Ishikawa (cell line): ENCODE data around the gene ADD1.

ENCODE experiments used
- CEBPB ChIP-seq: IDR thresholded peaks from 2 replicates; pipeline ENCODE4 v1.6.1; 2012
- CREB1 ChIP-seq: IDR thresholded peaks from 2 replicates; pipeline ENCODE4 v1.6.1; 2012; ENCODE audit warnings: low read depth
- EGR1 ChIP-seq: IDR thresholded peaks from 2 replicates; pipeline ENCODE4 v1.6.1; 2012
- EP300 ChIP-seq: IDR thresholded peaks from 2 replicates; pipeline ENCODE4 v1.6.1; 2012; ENCODE audit warnings: borderline replicate concordance
- FOXM1 ChIP-seq: IDR thresholded peaks from 2 replicates; pipeline ENCODE4 v1.6.1; 2012; ENCODE audit warnings: low read depth, borderline replicate concordance
- MAX ChIP-seq: IDR thresholded peaks from 2 replicates; pipeline ENCODE4 v1.6.1; 2012
- NFIC ChIP-seq: IDR thresholded peaks from 2 replicates; pipeline ENCODE4 v1.6.1; 2012
- RAD21 ChIP-seq: IDR thresholded peaks from 2 replicates; pipeline ENCODE4 v1.6.1; 2012; ENCODE audit warnings: low read depth
- TAF1 ChIP-seq: IDR thresholded peaks from 2 replicates; pipeline ENCODE4 v1.6.1; 2012; ENCODE audit warnings: low read depth, mild to moderate bottlenecking
- TCF12 ChIP-seq: IDR thresholded peaks from 2 replicates; pipeline ENCODE4 v1.6.1; 2012; ENCODE audit warnings: low read depth
- TEAD4 ChIP-seq: IDR thresholded peaks from 2 replicates; pipeline ENCODE4 v1.6.1; 2012
- YY1 ChIP-seq: IDR thresholded peaks from 2 replicates; pipeline ENCODE4 v1.6.1; 2012; ENCODE audit warnings: low read depth
- TF ChIP-seq, protein P1 (sequence below): IDR thresholded peaks from 2 replicates; pipeline ENCODE4 v1.6.1; 2012; ENCODE audit warnings: low read depth, mild to moderate bottlenecking

DNA sequence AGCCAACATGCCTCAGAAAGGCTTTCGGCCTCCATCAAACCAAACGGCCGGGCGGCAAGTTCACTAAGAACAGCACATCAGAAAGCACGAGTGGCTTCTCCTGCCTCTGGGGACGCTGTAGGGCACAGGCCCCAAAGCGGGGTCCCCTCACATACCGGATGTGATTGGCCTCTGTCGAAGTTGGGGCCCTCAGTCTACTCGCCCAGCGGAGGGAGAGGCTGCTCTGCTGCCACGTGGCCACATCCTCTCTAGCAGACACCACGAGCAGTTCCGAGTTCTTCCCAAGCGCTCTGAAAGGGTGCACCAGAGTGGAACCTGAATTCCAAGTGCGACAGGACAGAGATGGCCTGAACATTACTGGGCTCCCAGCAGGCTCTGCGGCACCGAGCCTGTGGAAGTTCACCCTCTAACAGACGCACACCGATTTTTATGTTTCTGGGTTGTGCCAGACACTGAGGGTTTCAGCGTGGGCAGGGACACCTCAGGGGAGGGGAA, 98.4 kb downstream of the ADD1 start:
- TF ChIP-seq EGR1 (no peak), EP300 (no peak), TAF1 (no peak), CEBPB (no peak), CREB1 (no peak), TEAD4 (no peak), MAX (no peak), RAD21 (no peak), NFIC (no peak), FOXM1 (no peak), TCF12 (no peak), YY1 (no peak)
- TF ChIP-seq, protein P1, sequence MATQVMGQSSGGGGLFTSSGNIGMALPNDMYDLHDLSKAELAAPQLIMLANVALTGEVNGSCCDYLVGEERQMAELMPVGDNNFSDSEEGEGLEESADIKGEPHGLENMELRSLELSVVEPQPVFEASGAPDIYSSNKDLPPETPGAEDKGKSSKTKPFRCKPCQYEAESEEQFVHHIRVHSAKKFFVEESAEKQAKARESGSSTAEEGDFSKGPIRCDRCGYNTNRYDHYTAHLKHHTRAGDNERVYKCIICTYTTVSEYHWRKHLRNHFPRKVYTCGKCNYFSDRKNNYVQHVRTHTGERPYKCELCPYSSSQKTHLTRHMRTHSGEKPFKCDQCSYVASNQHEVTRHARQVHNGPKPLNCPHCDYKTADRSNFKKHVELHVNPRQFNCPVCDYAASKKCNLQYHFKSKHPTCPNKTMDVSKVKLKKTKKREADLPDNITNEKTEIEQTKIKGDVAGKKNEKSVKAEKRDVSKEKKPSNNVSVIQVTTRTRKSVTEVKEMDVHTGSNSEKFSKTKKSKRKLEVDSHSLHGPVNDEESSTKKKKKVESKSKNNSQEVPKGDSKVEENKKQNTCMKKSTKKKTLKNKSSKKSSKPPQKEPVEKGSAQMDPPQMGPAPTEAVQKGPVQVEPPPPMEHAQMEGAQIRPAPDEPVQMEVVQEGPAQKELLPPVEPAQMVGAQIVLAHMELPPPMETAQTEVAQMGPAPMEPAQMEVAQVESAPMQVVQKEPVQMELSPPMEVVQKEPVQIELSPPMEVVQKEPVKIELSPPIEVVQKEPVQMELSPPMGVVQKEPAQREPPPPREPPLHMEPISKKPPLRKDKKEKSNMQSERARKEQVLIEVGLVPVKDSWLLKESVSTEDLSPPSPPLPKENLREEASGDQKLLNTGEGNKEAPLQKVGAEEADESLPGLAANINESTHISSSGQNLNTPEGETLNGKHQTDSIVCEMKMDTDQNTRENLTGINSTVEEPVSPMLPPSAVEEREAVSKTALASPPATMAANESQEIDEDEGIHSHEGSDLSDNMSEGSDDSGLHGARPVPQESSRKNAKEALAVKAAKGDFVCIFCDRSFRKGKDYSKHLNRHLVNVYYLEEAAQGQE, result no peak
